ENCODE results near the gene ATP5PD. TPM values are rescaled to one million over a fixed set of nuclear protein-coding genes. Genes with fewer than 3 reads are reported as not detected.

Gene ATP5PD
- polyA plus RNA-seq, 3 donors from 2014 or later: 257 to 366 (median 261) TPM

- Mint-ChIP-seq H3K27me3 (ENCODE audit: low read depth in 3 of 3) (peaks cover 0 to 2% (median 0%) of the 10 kb centered on the region in 3 donors), H3K9me3 (no peaks in the 10 kb centered on the region), H3K4me1 (peaks cover 9 to 12% of the 10 kb centered on the region in 2 donors), H3K36me3 (no peaks in the 10 kb centered on the region), H3K27ac (peak overlapping the region in 1 of 6 donors; percentile 34), H3K4me3 (no peak overlapping the region)
- no peak for DNase-seq
These were observed 23.0 kb upstream of the ATP5PD start for GRCh38 chr17:75069783-75070182.

- Mint-ChIP-seq H3K27ac (peak overlapping the region in 1 of 6 donors; percentile 7), H3K9me3 (no peaks in the 10 kb centered on the region), H3K4me3 (no peak overlapping the region), H3K36me3 (peaks cover 7 to 9% (median 7%) of the 10 kb centered on the region in 3 donors), H3K4me1 (peaks cover 9 to 12% of the 10 kb centered on the region in 2 donors), H3K27me3 (ENCODE audit: low read depth in 3 of 3) (peaks cover 0 to 2% (median 0%) of the 10 kb centered on the region in 3 donors)
- no peak for DNase-seq
These were observed 22.0 kb upstream of the ATP5PD start for GRCh38 chr17:75068750-75069149.

- no peak for DNase-seq
- H3K4me3 Mint-ChIP-seq: peak overlapping the region in 2 of 5 donors; percentile 10 to 24
- H3K9me3 Mint-ChIP-seq: no peaks in the 10 kb centered on the region
- peaks cover 0 to 2% (median 0%) of the 10 kb centered on the region in 3 donors for H3K27me3 Mint-ChIP-seq (ENCODE audit: low read depth in 3 of 3)
- peaks cover 9 to 12% of the 10 kb centered on the region in 2 donors for H3K4me1 Mint-ChIP-seq
- H3K36me3 Mint-ChIP-seq: peaks cover 9% of the 10 kb centered on the region in 3 donors
- peak overlapping the region in 3 of 6 donors; percentile 12 to 69 (median 30) for H3K27ac Mint-ChIP-seq
These were observed 21.1 kb upstream of the ATP5PD start for GRCh38 chr17:75067856-75068255.

- Mint-ChIP-seq H3K27ac (no peak overlapping the region), H3K27me3 (ENCODE audit: low read depth in 3 of 3) (peaks cover 0 to 2% (median 0%) of the 10 kb centered on the region in 3 donors), H3K4me3 (peak overlapping the region in 1 of 5 donors; percentile 36), H3K9me3 (no peaks in the 10 kb centered on the region), H3K4me1 (peaks cover 9 to 12% of the 10 kb centered on the region in 2 donors), H3K36me3 (peaks cover 13 to 27% (median 24%) of the 10 kb centered on the region in 3 donors)
- no peak for DNase-seq
These were observed 18.9 kb upstream of the ATP5PD start for GRCh38 chr17:75065562-75066151.

DNA sequence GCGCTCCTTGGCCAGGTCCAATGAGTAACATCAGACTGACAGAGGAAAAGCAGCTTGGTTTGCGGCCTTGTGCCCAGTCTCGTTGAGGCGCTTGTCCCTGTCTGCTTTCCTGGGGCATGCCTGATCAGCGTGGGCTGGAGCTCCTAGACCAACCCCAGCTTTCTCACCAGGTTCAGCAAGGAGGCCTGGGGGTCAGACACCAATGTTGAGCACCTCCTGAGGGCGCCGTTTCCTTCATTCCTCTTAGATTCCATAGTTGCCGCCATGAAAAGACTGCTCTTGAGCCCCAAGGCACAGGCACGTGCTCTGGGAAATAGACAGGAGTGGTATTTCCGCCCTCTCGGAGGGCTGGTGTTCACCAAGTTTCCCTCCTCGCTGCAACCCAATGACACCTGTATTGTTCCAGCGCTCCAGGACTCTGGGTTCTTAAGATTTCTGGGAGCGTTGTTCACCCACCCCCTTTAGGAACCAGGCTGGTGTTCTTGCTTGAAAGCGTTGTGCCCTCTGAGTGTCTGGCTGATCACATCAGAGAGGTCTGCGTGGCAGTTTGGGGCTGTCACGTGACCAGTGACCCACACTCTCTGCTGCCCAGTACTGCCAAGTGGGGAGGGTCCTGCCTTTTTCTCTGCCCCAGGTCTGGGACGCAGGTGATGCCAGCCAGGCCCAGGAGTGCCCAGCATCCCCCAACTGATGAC lies 18.2 kb upstream of the ATP5PD start:
- H3K36me3 Mint-ChIP-seq: peaks cover 15 to 30% (median 27%) of the 10 kb centered on the region in 3 donors
- no peak overlapping the region for H3K4me3 Mint-ChIP-seq
- DNase-seq: no peak
- no peak overlapping the region for H3K27ac Mint-ChIP-seq
- H3K4me1 Mint-ChIP-seq: peaks cover 9 to 12% of the 10 kb centered on the region in 2 donors
- H3K27me3 Mint-ChIP-seq (ENCODE audit: low read depth in 3 of 3): peaks cover 0 to 2% (median 0%) of the 10 kb centered on the region in 3 donors
- no peaks in the 10 kb centered on the region for H3K9me3 Mint-ChIP-seq

GRCh38 chr17:75064460-75064859 lies 17.7 kb upstream of the ATP5PD start:
- Mint-ChIP-seq H3K27me3 (ENCODE audit: low read depth in 3 of 3) (peaks cover 0 to 2% (median 0%) of the 10 kb centered on the region in 3 donors), H3K27ac (no peak overlapping the region), H3K36me3 (peaks cover 18 to 36% (median 30%) of the 10 kb centered on the region in 3 donors), H3K4me1 (peaks cover 9 to 12% of the 10 kb centered on the region in 2 donors), H3K9me3 (no peaks in the 10 kb centered on the region), H3K4me3 (no peak overlapping the region)
- no peak for DNase-seq

- Mint-ChIP-seq H3K9me3 (no peaks in the 10 kb centered on the region), H3K4me1 (peaks cover 9 to 12% of the 10 kb centered on the region in 2 donors), H3K27ac (no peak overlapping the region), H3K36me3 (peaks cover 18 to 37% (median 30%) of the 10 kb centered on the region in 3 donors), H3K27me3 (ENCODE audit: low read depth in 3 of 3) (peaks cover 0 to 2% (median 0%) of the 10 kb centered on the region in 3 donors), H3K4me3 (no peak overlapping the region)
- no peak for DNase-seq
These were observed 17.3 kb upstream of the ATP5PD start for GRCh38 chr17:75064040-75064439.

- Mint-ChIP-seq H3K36me3 (peaks cover 18 to 37% (median 30%) of the 10 kb centered on the region in 3 donors), H3K4me1 (peaks cover 9 to 12% of the 10 kb centered on the region in 2 donors), H3K27me3 (ENCODE audit: low read depth in 3 of 3) (peaks cover 0 to 2% (median 0%) of the 10 kb centered on the region in 3 donors), H3K4me3 (no peak overlapping the region), H3K9me3 (no peaks in the 10 kb centered on the region), H3K27ac (no peak overlapping the region)
- no peak for DNase-seq
These were observed 16.9 kb upstream of the ATP5PD start for GRCh38 chr17:75063626-75064025.

DNA sequence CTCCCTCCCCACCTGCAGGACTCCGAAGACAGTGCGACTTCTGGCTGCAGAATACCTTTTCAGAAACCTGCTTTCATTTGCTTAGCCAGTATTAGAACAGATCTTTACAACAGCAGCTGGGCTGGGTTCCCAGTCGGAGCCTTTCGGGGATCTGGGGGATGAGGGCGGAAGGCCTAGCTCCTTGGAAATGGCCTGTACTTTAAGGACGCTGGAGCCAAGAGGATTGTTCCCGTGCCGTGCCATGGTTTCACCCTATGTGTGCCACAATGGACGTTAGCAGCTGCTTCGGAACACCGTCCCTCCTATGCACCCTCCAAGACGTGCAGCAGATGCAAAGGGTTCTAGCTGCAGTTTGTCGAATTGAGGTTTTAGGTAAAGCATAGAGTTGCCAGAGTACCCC lies 16.4 kb upstream of the ATP5PD start:
- H3K27me3 Mint-ChIP-seq (ENCODE audit: low read depth in 3 of 3): peaks cover 0 to 2% (median 0%) of the 10 kb centered on the region in 3 donors
- H3K36me3 Mint-ChIP-seq: peaks cover 18 to 37% (median 30%) of the 10 kb centered on the region in 3 donors
- H3K9me3 Mint-ChIP-seq: no peaks in the 10 kb centered on the region
- H3K27ac Mint-ChIP-seq: no peak overlapping the region
- peaks cover 9 to 12% of the 10 kb centered on the region in 2 donors for H3K4me1 Mint-ChIP-seq
- no peak for DNase-seq
- no peak overlapping the region for H3K4me3 Mint-ChIP-seq

DNA sequence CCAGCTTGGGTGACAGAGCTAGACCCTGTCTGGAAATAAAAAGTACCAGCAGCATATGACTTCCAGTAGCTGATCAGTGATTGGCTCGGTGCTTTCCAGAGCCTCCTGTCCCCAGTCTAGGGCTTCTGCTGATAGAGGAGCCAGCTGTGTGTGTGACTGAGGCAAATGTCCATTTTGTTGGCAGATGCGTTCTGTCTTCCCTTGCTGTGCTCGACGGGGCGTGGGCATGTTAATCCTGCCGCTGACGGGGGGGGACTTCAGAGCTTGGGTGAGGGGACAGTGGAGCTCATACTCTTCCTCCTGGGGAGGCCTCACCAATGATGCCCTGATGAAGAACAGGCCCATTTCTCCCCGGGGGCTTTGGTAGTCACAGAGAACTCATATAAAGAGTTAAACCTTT lies 14.8 kb upstream of the ATP5PD start:
- peaks cover 0 to 1% (median 0%) of the 10 kb centered on the region in 3 donors for H3K27me3 Mint-ChIP-seq (ENCODE audit: low read depth in 3 of 3)

GRCh38 chr17:75061055-75061438 lies 14.3 kb upstream of the ATP5PD start:
- Mint-ChIP-seq H3K4me1 (no peaks in the 10 kb centered on the region), H3K36me3 (peaks cover 21 to 47% (median 30%) of the 10 kb centered on the region in 3 donors), H3K27ac (no peak overlapping the region), H3K9me3 (no peaks in the 10 kb centered on the region), H3K27me3 (ENCODE audit: low read depth in 3 of 3) (no peaks in the 10 kb centered on the region), H3K4me3 (no peak overlapping the region)
- DNase-seq: no peak

More for the DNA sequence above, 14.8 kb upstream of the ATP5PD start:
- H3K9me3 Mint-ChIP-seq: no peaks in the 10 kb centered on the region
- no peak for DNase-seq
- peaks cover 18 to 41% (median 30%) of the 10 kb centered on the region in 3 donors for H3K36me3 Mint-ChIP-seq
- no peak overlapping the region for H3K4me3 Mint-ChIP-seq
- peaks cover 4% of the 10 kb centered on the region in 2 donors for H3K4me1 Mint-ChIP-seq
- H3K27ac Mint-ChIP-seq: no peak overlapping the region

- Mint-ChIP-seq H3K27ac (no peak overlapping the region), H3K4me1 (no peaks in the 10 kb centered on the region), H3K9me3 (no peaks in the 10 kb centered on the region), H3K4me3 (no peak overlapping the region), H3K36me3 (peaks cover 22 to 48% (median 30%) of the 10 kb centered on the region in 3 donors), H3K27me3 (ENCODE audit: low read depth in 3 of 3) (no peaks in the 10 kb centered on the region)
- DNase-seq: no peak
These were observed 13.8 kb upstream of the ATP5PD start for GRCh38 chr17:75060434-75061054.

DNA sequence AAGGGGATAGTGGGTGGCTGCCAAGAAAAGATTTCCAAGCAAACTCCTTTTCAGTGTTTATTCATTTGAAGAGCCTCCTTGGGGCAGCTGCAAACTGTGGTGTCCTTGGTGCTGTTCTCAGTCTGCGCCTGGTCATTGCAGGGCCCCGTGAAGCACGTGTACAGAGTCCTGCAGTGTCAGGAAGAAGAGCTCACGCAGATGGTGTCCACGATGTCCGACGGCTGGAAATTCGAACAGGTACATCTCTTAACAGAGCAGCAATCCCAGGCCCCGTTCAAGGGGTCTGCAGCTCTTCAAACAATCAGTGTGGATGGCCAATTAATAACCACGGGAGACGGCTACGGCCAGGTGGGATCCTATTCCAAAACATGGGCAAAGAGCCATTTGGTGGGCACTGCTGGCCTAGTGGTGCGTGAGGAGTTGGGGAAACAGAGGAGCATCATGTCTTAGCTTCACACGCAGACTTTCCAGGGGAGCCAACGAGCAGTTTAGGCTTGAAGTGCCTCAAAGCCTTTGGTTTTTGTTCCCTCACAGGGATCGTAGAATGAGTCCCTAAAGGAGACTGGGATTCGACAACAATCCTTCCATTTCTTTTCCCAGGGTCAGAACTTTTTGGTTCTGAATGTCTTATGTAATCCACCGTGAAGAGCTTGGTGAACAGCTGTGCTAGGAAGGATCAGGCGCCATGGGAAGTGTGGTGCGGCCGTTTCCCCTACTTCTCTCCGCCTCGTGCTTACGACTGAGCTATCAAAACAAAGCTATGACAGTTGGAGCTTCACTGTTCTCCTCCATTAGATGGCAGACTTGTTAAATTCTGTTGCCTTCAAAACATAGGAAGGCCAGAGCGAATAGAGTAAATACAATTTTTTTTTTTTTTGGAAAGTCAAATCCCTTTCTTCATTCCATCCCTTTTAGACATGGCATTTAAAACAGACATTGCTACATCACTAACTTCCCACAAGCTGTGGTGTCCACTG lies 12.9 kb upstream of the ATP5PD start:
- Mint-ChIP-seq H3K27me3 (ENCODE audit: low read depth in 3 of 3) (no peaks in the 10 kb centered on the region), H3K36me3 (peaks cover 21 to 50% (median 30%) of the 10 kb centered on the region in 3 donors), H3K4me3 (no peak overlapping the region), H3K4me1 (no peaks in the 10 kb centered on the region), H3K27ac (no peak overlapping the region), H3K9me3 (no peaks in the 10 kb centered on the region)
- DNase-seq: no peak
